T-helper 2 cell treated with Interferon-gamma antibody and Interleukin-4, amounts not matched to agents 100 ng/mL and 5 ng/mL, for 36 hours (primary cell): ENCODE data around the gene PDE1C. TPM values are rescaled to one million over a fixed set of nuclear protein-coding genes. Genes with fewer than 3 reads are reported as not detected.
"Not testable (repeated sequence)": the region's sequence is repeated elsewhere in the genome, so short reads cannot be mapped to it uniquely, and the experiment has no call there.

Experiments
- intact Hi-C: fragments of 100-400 bp; cut with micrococcal nuclease; formaldehyde crosslinking; loops from one replicate; pipeline ENCODE4 v1.15.1; 2023
- total RNA-seq: library from RNA; stranded (reverse); gene quantifications from 2 replicates; pipeline ENCODE4 v1.2.3, GENCODE V29; 2022

Gene PDE1C
- total RNA-seq, 1 donor from 2014 or later = not detected

DNA sequence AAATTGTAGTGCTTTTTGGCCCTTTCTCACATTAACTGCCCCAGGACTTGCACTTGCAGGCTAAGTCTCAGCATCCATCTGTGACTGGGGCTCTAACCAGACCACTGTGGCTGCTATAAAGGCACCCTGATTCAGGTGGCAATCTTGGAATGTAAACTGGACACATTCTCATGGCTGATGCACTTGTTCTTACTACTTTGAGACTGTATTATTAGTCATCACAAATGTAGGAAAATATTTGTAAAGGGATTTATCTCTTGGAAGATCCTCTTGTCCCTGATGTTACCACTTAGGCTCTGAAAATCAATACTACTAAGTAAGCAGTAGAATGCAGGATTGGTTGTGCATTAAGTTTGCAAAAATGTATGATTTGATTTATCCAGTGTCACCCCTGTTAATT lies 25.0 kb downstream of the PDE1C start:
- intact Hi-C loops = no loop called here

DNA sequence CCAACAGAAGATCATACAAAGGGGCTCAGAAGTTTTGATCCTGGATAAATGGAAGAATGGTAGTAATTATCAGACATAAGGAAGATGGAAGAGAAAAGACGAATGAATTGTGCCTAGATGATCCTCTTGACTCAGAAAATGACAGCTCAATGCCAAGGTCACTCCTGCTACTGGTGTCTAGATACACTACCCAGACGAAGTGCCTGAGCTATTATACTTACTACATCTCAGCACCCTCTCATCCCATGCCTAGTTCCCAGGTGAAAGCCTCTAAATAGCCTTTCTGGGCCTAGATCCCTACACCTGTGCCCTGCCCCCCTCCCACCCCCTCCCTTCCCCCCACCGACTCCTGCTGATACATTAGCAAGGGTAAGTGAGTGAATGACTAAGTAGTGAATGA lies 25.5 kb downstream of the PDE1C start:
- intact Hi-C loops = no loop called here

- intact Hi-C loops = no loop called here
Observed at GRCh38 chr7:32043688-32044087, 26.5 kb downstream of the PDE1C start.

DNA sequence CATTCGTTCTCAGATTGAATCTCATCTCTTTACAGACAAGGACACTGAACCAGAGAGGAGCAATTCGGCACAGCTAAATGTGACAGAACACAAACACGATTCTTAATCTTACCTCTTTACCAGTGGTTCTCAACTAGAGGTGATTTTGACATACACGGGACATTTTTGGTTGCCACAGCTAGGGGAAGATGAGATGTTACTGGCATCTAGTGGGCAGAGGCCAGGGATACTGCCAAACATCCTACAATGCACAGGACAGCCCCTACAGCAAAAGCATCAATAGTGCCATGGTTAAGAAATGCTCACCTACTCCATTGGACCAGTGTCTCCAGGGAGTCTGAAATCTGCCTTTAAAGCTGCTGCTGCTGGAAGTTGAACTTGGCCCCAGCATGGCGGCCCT lies 27.3 kb downstream of the PDE1C start:
- intact Hi-C loops = no loop called here

DNA sequence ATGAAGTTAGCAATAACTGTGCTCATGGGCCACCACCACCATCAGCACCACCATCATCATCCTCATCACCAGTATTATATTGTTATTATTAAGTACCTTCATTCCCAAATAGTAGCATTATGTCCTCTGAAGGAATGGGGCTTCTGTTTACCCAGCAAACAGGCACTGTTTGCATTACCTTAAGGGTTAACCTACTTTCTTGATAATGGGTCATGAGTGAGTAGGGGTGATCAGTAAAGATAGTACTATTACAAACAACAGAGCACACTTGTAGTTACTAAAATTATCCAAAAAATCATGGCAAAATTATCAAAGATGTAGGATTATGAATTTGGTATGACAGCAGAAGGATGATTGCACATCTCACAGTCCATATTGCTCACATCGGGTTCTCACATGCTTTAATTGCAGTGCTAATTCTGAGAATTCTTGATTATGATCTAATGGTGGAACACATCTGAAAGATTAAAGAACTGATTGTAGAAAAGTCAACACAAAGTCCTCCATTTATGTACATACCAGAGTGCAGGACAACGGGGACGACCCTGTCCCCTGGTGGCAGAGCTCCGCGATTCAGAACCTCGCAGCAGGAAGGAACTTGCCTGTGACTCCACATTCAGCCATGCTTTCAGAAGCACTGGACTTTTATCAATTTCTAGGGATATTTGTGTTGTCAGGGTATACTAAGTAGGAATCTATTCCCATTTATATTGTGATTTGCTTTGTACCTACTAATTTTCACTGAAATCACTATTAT lies 31.0 kb downstream of the PDE1C start:
- intact Hi-C loops = no loop called here

GRCh38 chr7:32037650-32038198 lies 32.5 kb downstream of the PDE1C start:
- intact Hi-C loops = no loop called here

- intact Hi-C loops = no loop called here
Observed at GRCh38 chr7:32036557-32036956, 33.6 kb downstream of the PDE1C start.

DNA sequence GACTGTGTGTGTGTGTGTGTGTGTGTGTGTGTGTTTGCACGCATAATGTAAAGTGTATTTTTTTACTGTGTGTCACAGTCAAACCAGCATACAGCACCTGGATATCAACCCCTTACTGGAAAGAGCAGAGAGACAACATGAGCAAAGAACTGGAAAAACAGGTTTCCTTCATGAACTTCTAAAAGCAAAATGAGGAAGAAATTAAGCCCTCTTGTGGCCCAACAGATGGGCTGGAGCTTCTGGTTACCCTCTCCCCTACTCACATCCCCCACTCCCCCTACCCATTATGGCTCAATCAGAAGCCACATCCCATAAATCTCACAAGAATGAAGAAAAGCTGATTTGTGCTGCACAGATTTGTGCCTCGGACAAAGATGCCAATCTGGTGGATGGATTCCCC lies 36.2 kb downstream of the PDE1C start:
- intact Hi-C loops = no loop called here

DNA sequence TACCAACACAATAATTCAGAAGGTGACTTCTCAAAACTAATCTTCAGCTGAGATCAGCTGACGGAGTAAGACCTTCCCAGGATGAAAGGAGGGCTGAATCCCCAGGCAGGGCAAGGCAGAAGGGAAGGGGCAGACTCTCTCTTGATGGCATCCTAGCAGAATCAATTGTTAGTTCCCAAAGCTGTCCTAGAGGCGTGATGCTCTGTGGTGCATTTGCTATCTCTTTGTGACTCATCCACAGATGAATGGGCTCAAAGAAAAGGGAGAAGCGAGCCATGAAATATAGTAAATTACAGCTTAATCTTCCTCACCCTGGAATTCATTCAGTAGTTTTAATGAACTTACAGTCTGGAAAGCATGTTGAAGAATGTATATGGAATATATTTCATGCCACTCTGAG lies 37.2 kb downstream of the PDE1C start:
- intact Hi-C loops = no loop called here

DNA sequence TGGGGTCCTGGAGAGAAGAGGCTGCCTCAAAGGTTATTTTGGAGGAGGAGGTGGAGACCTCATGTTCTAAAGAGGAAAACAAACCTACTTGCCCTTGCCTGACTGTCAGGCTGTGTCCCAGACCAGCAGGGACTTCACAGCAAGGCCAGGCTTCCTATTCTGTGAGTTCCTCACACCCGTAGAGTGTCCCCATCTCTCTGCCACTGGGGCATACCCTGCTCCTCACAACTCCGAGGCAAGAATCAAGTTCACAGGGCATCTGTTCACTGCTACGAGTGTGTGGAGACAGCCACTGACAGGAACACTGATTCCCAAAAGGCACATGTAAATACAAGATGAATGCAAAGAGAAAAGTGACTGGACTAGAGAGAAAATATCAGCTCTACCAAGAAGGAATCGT lies 38.0 kb downstream of the PDE1C start:
- intact Hi-C loops = no loop called here

GRCh38 chr7:32030904-32031692 lies 39.1 kb downstream of the PDE1C start:
- intact Hi-C loops = no loop called here

DNA sequence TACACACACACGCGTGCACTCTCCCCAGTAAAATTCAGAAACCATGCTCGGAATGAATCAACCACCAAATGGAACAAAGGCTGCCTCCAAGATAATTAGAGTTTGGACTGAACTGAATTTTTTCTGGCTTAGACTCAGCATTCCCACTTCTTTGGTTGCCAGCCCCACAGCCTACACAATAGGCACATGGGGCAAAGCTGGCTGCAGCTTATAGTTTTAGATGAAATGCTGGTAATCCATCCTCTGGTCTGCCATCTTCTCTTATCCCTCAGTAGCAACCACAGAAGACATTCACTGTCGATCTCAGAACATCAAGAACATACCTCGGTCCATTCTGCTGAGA lies 44.2 kb downstream of the PDE1C start:
- intact Hi-C loops = no loop called here

DNA sequence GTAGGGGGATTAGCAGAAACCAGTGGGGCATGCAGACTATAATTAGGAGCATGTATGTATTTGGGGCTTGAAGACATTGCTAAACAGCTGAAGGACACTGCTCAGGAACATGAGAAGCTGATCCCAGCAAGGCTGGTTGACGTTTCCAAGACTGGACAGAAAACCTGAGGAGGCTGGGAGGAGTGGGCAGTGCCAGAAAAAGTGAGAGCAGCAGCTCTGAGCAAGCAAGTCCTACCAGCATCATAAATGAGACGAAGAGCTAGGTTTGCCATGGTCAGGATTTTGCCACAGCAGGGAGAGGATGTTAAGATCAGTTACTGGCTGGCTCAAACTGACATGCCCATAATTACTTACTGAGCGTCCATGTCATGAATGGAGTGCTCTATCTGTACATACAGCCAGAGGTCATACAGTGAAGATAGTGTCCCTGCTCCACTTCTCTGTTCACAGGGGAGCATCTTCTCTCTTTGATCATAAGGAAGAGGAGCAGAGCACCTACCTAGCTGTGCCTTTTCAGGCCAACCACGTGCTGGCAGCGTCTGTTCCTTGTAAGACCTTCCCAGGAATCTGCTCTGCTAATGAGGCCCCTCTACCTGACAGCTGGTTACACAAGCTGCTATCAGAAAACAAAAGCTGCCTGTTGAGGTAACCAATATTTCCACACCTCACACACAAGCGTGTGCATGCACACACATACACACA lies 44.7 kb downstream of the PDE1C start:
- intact Hi-C loops = no loop called here

DNA sequence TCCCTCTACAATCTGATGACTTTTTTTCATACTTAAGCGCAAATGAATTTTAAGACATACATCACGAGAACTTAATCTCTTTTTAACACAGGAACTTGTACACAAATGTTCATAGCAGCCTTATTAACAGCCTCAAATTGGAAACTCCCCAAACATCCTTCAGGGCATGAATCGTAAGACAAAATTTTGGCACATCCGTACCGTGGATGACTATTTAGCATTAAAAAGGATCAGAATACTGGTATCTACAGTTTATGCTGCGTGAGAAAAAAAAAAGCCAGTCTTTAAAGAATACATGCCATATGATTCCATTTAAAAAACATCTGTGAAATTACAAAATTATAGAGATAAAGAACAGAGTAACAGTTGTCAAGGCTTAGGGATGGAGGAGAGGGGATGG lies 46.8 kb downstream of the PDE1C start:
- intact Hi-C loops = no loop called here

GRCh38 chr7:32022966-32023365 lies 47.2 kb downstream of the PDE1C start:
- intact Hi-C loops = no loop called here

GRCh38 chr7:32020551-32021159 lies 49.6 kb downstream of the PDE1C start:
- intact Hi-C loops = no loop called here

DNA sequence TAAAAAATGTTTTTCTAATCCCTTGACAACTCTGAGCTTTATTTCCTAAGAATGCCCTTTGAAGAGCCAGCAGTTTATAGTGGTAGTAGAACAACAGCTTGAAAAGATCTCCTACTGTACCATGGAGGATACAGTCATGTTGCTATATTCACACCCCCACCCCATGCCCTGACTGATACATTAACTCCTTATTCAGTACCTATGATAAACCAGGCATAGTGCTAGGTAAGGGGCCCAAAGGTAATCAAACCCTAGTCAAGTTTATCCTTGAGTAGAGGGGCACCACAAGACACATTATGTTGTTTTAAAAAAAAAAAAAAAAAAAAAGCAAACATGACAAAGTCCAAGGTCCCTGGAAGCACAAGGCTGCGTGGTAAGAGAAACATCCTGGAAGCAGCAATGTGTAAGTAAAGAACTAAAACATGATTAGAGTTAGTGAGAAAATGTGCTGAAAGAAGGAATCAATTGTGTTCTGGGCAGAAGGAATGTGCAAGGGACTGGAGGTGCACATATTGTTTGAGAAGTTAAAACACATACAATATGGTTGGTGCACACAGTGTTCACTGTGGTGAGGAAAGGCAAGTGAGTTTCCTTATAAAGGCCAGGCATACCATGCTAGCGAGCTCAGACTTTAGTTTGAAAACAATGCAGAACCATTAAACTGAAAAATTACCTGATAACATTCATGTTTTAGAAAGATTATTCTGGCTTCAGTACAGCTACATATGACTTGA lies 51.2 kb downstream of the PDE1C start:
- intact Hi-C loops = no loop called here

- intact Hi-C loops = no loop called here
Observed at GRCh38 chr7:32015133-32015532, 55.1 kb downstream of the PDE1C start.

GRCh38 chr7:32013471-32013870 lies 56.7 kb downstream of the PDE1C start:
- intact Hi-C loops = not testable (repeated sequence)

DNA sequence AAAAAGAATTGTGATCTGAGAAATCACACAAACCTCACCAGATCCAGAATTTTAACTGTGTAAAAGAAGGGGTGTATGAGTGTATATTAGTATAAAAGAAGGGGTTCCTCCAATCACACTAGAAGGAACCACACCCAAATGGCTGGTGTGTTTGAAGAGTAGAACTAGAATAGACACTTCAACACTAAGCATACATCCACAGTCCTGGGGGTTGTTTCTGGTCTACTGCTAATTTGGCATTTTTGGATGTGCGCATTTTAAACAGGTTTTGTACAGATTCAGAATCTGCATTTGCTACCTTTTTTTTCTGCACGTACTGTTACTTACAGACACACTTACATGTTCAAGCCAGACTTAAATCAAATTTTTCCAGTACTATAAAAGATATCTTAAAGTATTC lies 64.6 kb downstream of the PDE1C start:
- intact Hi-C loops = no loop called here

GRCh38 chr7:32001948-32002347 lies 68.3 kb downstream of the PDE1C start:
- intact Hi-C loops = no loop called here
